HEK293T (cell line): ENCODE measurements around the gene ENTPD1.
"Not testable (repeated sequence)": the region's sequence is repeated elsewhere in the genome, so short reads cannot be mapped to it uniquely, and the experiment has no call there.

Experiments
- CTCF ChIA-PET: fragments of 350-600 bp; formaldehyde crosslinking; extraction: SDS; loops from one replicate; lab custom pipeline; 2021; ENCODE audit warnings: antibody characterized with exemption, inconsistent platforms; lab: Yijun Ruan, JAX
- POLR2A ChIA-PET: fragments of 350-600 bp; formaldehyde crosslinking; extraction: SDS; loops from one replicate; lab custom pipeline; 2020; ENCODE audit warnings: antibody characterized with exemption, inconsistent platforms; lab: Yijun Ruan, JAX
- DNase-seq: peaks from one replicate; pipeline ENCODE4 v3.0.0; 2012; ENCODE audit warnings: mixed read lengths; ENCODE audit errors: extremely low spot score
- ARNT ChIP-seq: fragments of 450-650 bp; IDR thresholded peaks from 2 replicates; pipeline ENCODE4 v1.6.1; 2017; ENCODE audit warnings: mild to moderate bottlenecking
- BHLHE40 ChIP-seq: fragments of 450-650 bp; IDR thresholded peaks from 2 replicates; pipeline ENCODE4 v1.6.1; 2016; ENCODE audit warnings: mild to moderate bottlenecking, moderate library complexity, borderline replicate concordance
- CTBP1 ChIP-seq: fragments of 450-650 bp; IDR thresholded peaks from 2 replicates; pipeline ENCODE4 v1.6.1; 2016; ENCODE audit warnings: borderline replicate concordance
- ELF4 ChIP-seq: fragments of 450-650 bp; IDR thresholded peaks from 2 replicates; pipeline ENCODE4 v1.6.1; 2017; ENCODE audit warnings: antibody characterized with exemption
- FOXA1 ChIP-seq: fragments of 450-650 bp; IDR thresholded peaks from 2 replicates; pipeline ENCODE4 v1.6.1; 2016; ENCODE audit warnings: mild to moderate bottlenecking
- FOXK2 ChIP-seq: fragments of 450-650 bp; IDR thresholded peaks from 2 replicates; pipeline ENCODE4 v1.6.1; 2016; ENCODE audit warnings: mild to moderate bottlenecking
- FOXM1 ChIP-seq: fragments of 450-650 bp; IDR thresholded peaks from 2 replicates; pipeline ENCODE4 v1.6.1; 2017; ENCODE audit warnings: mild to moderate bottlenecking, borderline replicate concordance
- HDGF ChIP-seq: fragments of 450-650 bp; IDR thresholded peaks from 2 replicates; pipeline ENCODE4 v1.6.1; 2017; ENCODE audit warnings: antibody characterized with exemption, borderline replicate concordance
- L3MBTL2 ChIP-seq: fragments of 450-650 bp; conservative IDR thresholded peaks from 2 replicates; pipeline ENCODE4 v1.6.1; 2016; ENCODE audit warnings: mild to moderate bottlenecking
- LEF1 ChIP-seq: fragments of 450-650 bp; IDR thresholded peaks from 2 replicates; pipeline ENCODE4 v1.6.1; 2017; ENCODE audit warnings: mild to moderate bottlenecking, borderline replicate concordance
- NFRKB ChIP-seq: fragments of 450-650 bp; IDR thresholded peaks from 2 replicates; pipeline ENCODE4 v1.6.1; 2016; ENCODE audit warnings: mild to moderate bottlenecking, moderate library complexity
- PKNOX1 ChIP-seq: fragments of 450-650 bp; IDR thresholded peaks from 2 replicates; pipeline ENCODE4 v1.6.1; 2016
- SP1 ChIP-seq: fragments of 450-650 bp; IDR thresholded peaks from 2 replicates; pipeline ENCODE4 v1.6.1; 2017
- SUZ12 ChIP-seq: fragments of 450-650 bp; IDR thresholded peaks from 2 replicates; pipeline ENCODE4 v1.6.1; 2016; ENCODE audit warnings: mild to moderate bottlenecking
- TARDBP ChIP-seq: fragments of 450-650 bp; IDR thresholded peaks from 2 replicates; pipeline ENCODE4 v1.6.1; 2016
- ZNF384 ChIP-seq: fragments of 450-650 bp; IDR thresholded peaks from 2 replicates; pipeline ENCODE4 v1.6.1; 2016

The ENTPD1 gene

GRCh38 chr10:95758351-95759025 lies 2.5 kb downstream of the ENTPD1 start:
- TF ChIP-seq BHLHE40 = no peak

GRCh38 chr10:95759233-95759826 lies 3.4 kb downstream of the ENTPD1 start:
- no peak for DNase-seq
- no peak for TF ChIP-seq SP1
- TF ChIP-seq TARDBP = no peak
- TF ChIP-seq SUZ12 = no peak
- TF ChIP-seq PKNOX1 = no peak
- CTCF ChIA-PET = interaction anchor here (0.6 kb wide), 1 partner anchor 216 kb away, joined by 3 read pairs; no protein-coding TSS in a partner anchor
- POLR2A ChIA-PET = no interaction called here

More at GRCh38 chr10:95758351-95759025, 2.5 kb downstream of the ENTPD1 start:
- ChIA-PET POLR2A (no interaction called here), CTCF (interaction anchor here (0.6 kb wide), 1 partner anchor 215 kb away, joined by 3 read pairs; no protein-coding TSS in a partner anchor)
- no peak for DNase-seq

- POLR2A ChIA-PET = no interaction called here
- no peak for TF ChIP-seq SP1
- TF ChIP-seq TARDBP = no peak
- no peak for TF ChIP-seq ARNT
- TF ChIP-seq FOXM1 = no peak
- no peak for TF ChIP-seq ZNF384
- DNase-seq = no peak
- CTCF ChIA-PET = no interaction called here
Measured at GRCh38 chr10:95761939-95762492, 6.1 kb downstream of the ENTPD1 start.

GRCh38 chr10:95767884-95768556 lies 12.1 kb downstream of the ENTPD1 start:
- TF ChIP-seq LEF1 = no peak
- CTCF ChIA-PET = no interaction called here
- DNase-seq = no peak
- POLR2A ChIA-PET = no interaction called here

GRCh38 chr10:95770084-95770720 lies 14.2 kb downstream of the ENTPD1 start:
- no peak for TF ChIP-seq L3MBTL2
- no peak for TF ChIP-seq ARNT
- no peak for TF ChIP-seq FOXM1
- TF ChIP-seq CTBP1 = no peak
- no peak for TF ChIP-seq FOXA1
- no peak for TF ChIP-seq ELF4
- TF ChIP-seq LEF1 = no peak
- no peak for TF ChIP-seq SUZ12
- TF ChIP-seq NFRKB = no peak
- TF ChIP-seq PKNOX1 = no peak
- no peak for TF ChIP-seq ZNF384
- TF ChIP-seq FOXK2 = no peak
- no peak for TF ChIP-seq TARDBP
- TF ChIP-seq SP1 = no peak
- no peak for TF ChIP-seq HDGF
- TF ChIP-seq BHLHE40 = no peak
- ChIA-PET CTCF (no interaction called here), POLR2A (no interaction called here)
- no peak for DNase-seq

GRCh38 chr10:95773454-95773853 lies 17.5 kb downstream of the ENTPD1 start:
- CTCF ChIA-PET, POLR2A ChIA-PET, DNase-seq: not testable (repeated sequence)

- CTCF ChIA-PET, DNase-seq, POLR2A ChIA-PET: not testable (repeated sequence)
Measured at GRCh38 chr10:95777638-95778037, 21.7 kb downstream of the ENTPD1 start.

GRCh38 chr10:95782318-95782717 lies 26.4 kb downstream of the ENTPD1 start:
- ChIA-PET CTCF (no interaction called here), POLR2A (no interaction called here)
- DNase-seq = no peak

More at GRCh38 chr10:95782318-95782717, 26.4 kb downstream of the ENTPD1 start:
- TF ChIP-seq TARDBP (no peak), ELF4 (no peak), FOXM1 (no peak), NFRKB (no peak), BHLHE40 (no peak), ARNT (no peak), CTBP1 (no peak), SUZ12 (no peak), LEF1 (no peak), PKNOX1 (no peak), FOXK2 (no peak), FOXA1 (no peak), ZNF384 (no peak), HDGF (no peak), SP1 (no peak), L3MBTL2 (no peak)
